Large intestine (tissue), 3 donors: ENCODE measurements around the gene SNX21. TPM values are rescaled to one million over a fixed set of nuclear protein-coding genes. Genes with fewer than 3 reads are reported as not detected.

ENCODE experiments used
- DNase-seq, 2 donors: peaks; one replicate each; pipeline versions ENCODE4 v3.0.0 to v3.0.0-alpha.2; 2013
- H3K27ac ChIP-seq: one replicate; pipeline ENCODE4 v1.5.1; 2013; ENCODE audit warnings: low read length
- H3K27me3 ChIP-seq: 2 replicates; pipeline ENCODE4 v1.6.1; 2013; ENCODE audit warnings: low read length; ENCODE audit not compliant: control insufficient read depth, insufficient read depth
- H3K36me3 ChIP-seq: 2 replicates; pipeline ENCODE4 v1.6.1; 2013; ENCODE audit warnings: low read length; ENCODE audit not compliant: control insufficient read depth, insufficient read depth
- H3K4me1 ChIP-seq: one replicate; pipeline ENCODE4 v1.6.1; 2013; ENCODE audit warnings: low read length; ENCODE audit not compliant: control insufficient read depth, insufficient read depth
- H3K4me3 ChIP-seq: one replicate; pipeline ENCODE4 v1.5.1; 2013; ENCODE audit warnings: low read length
- H3K9me3 ChIP-seq: one replicate; pipeline ENCODE4 v1.6.1; 2013; ENCODE audit warnings: mild to moderate bottlenecking, low read depth, low read length, moderate library complexity; ENCODE audit not compliant: control insufficient read depth
- WGBS: methylation state at CpG from one replicate; pipeline ENCODE4 v1.1.5; 2013; ENCODE audit warnings: low lambda C conversion rate; ENCODE audit not compliant: insufficient coverage; 5-methylcytosine and 5-hydroxymethylcytosine counted together
- polyA plus RNA-seq: library from polyadenylated mRNA; unstranded; fragments of 120-200 nt; gene quantifications from one replicate; pipeline ENCODE4 v1.2.1, GENCODE V29; 2013

Gene SNX21
- polyA plus RNA-seq, 1 donor: 11.1 TPM

DNA sequence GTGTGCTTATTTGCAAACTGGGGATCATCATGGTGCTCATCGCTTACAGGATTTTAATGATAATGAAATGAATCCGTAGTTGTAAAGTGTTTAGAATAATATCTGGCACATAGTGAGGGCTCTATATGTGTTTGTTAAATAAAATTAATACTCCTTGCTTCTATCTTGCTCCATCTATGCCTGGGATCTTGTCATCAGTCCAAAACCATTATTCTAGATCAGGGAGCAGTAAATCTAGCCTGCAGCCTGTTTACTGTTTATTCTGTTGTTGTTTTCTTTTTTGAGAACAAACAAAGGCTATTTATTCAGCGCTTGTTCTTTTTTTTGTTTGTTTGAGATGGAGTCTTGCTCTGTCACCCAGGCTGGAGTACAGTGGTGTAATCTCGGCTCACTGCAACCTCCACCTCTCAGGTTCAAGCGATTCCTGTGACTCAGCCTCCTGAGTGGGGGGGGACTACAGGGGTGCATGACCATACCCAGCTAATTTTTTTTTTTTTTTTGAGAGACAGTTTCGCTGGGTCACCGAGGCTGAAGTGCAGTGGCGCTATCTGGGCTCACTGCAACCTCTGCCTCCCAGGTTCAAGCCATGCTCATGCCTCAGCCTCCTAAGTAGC is 15.5 kb downstream of the SNX21 start:
- Histone ChIP-seq H3K27me3 (no peaks in the 10 kb centered on the region), H3K27ac (no peak overlapping the region), H3K4me3 (no peak overlapping the region), H3K4me1 (peaks cover 8% of the 10 kb centered on the region), H3K9me3 (no peaks in the 10 kb centered on the region), H3K36me3 (peaks cover 48% of the 10 kb centered on the region)
- no peak for DNase-seq
- 100% methylated on average over 1 of the region's 8 CpGs for WGBS

DNA sequence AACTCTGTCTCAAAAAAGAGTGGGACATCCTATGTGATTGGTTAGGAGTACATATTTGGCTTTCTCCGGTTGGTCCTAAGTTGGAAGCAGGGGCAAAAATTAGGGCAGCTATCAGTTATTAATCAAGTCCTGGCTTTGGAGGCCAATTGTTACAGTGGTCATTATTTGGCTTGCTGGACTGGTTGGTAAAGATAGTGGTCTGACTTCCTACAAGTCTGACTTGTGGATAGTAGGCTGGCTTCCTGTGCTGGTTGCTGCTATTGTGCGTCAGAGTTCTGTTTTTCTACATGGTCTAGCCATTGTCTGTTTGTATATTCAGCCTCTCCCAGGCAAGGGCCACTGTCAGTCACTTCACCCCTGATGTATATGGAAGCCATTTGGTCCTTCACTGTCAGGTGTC is 16.6 kb downstream of the SNX21 start:
- Histone ChIP-seq H3K36me3 (peaks cover 44% of the 10 kb centered on the region), H3K4me1 (peaks cover 11% of the 10 kb centered on the region), H3K9me3 (no peaks in the 10 kb centered on the region), H3K27me3 (no peaks in the 10 kb centered on the region), H3K27ac (peak overlapping the region; percentile 19), H3K4me3 (no peak overlapping the region)
- DNase-seq: no peak
- no CpG with 5 or more reads among the region's 2 CpGs for WGBS

DNA sequence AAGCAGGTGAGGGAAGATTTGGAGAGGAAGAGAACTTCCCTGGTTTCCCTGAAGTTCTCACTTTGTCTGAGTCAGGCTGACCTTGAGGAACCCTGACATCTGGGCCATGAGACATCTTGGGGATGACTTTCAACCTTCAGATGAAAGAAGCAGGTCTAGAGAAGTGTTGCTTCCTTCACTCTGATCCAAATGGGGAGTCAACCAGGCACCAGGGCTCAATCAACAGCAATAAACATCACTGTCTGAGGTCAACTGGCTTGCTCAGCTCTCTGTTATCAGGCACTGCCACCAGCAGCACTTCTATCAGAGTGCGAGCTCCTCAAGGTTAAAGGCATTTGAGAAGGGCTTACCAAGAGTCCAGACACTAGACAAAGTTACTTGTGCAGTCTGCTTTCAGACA is 17.3 kb downstream of the SNX21 start:
- Histone ChIP-seq H3K27ac (peak overlapping the region; percentile 53), H3K9me3 (no peaks in the 10 kb centered on the region), H3K4me1 (peaks cover 13% of the 10 kb centered on the region), H3K36me3 (peaks cover 39% of the 10 kb centered on the region), H3K4me3 (no peak overlapping the region), H3K27me3 (no peaks in the 10 kb centered on the region)
- WGBS: no CpG with 5 or more reads among the region's 1 CpG
- DNase-seq: peak; percentile 59 to 73

- peaks cover 19% of the 10 kb centered on the region for H3K4me1 ChIP-seq
- H3K4me3 ChIP-seq: no peak overlapping the region
- no peaks in the 10 kb centered on the region for H3K27me3 ChIP-seq
- no peak for DNase-seq
- H3K27ac ChIP-seq: peak overlapping the region; percentile 53
- H3K36me3 ChIP-seq: peaks cover 34% of the 10 kb centered on the region
- no peaks in the 10 kb centered on the region for H3K9me3 ChIP-seq
Observed at GRCh38 chr20:45851501-45851900, 17.9 kb downstream of the SNX21 start.

DNA sequence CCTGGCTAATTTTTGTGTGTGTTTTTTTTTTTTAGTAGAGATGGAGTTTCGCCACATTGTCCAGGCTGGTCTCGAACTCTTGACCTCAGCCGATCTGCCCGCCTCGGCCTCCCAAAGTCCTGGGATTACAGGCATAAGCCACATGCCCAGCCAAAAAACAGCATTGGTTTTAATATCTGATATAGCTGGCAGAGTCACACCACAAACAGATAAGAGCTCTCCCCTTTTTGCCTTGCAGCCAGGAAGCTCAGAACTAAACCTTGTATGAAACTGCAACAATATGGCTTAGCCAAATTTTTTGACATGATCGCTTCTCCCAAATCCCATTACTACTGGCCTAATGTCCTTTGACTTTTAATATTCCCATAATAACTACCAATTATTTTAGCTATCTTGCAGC is 18.7 kb downstream of the SNX21 start:
- no peak overlapping the region for H3K4me3 ChIP-seq
- 100% methylated on average over 1 of the region's 6 CpGs for WGBS
- H3K9me3 ChIP-seq: no peaks in the 10 kb centered on the region

DNA sequence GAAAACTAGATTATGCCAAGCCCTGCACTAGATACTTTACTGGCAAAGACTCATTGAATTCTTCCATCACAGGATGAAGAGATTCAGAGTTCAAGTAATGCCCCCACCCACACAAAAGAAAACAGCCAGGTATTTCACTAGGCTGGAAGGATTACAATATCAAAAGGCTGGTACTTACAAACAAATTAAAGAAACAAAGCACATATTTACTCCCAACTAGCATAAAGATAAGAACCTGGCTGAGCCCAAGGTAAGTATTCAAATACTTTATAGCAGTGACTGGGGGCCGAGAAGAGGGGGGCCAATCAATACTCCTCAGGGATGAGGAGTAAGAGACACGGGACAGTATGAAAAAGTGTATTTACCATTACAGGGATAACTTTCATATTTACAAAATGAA is 19.9 kb downstream of the SNX21 start:
- Histone ChIP-seq H3K4me1 (peaks cover 25% of the 10 kb centered on the region), H3K27me3 (no peaks in the 10 kb centered on the region), H3K4me3 (no peak overlapping the region), H3K27ac (no peak overlapping the region), H3K36me3 (peaks cover 17% of the 10 kb centered on the region), H3K9me3 (no peaks in the 10 kb centered on the region)
- DNase-seq: no peak
- no CpG with 5 or more reads among the region's 2 CpGs for WGBS

More for the DNA sequence above, 18.7 kb downstream of the SNX21 start:
- no peak overlapping the region for H3K27ac ChIP-seq
- DNase-seq: no peak
- H3K4me1 ChIP-seq: peaks cover 19% of the 10 kb centered on the region
- H3K27me3 ChIP-seq: no peaks in the 10 kb centered on the region
- peaks cover 26% of the 10 kb centered on the region for H3K36me3 ChIP-seq

DNA sequence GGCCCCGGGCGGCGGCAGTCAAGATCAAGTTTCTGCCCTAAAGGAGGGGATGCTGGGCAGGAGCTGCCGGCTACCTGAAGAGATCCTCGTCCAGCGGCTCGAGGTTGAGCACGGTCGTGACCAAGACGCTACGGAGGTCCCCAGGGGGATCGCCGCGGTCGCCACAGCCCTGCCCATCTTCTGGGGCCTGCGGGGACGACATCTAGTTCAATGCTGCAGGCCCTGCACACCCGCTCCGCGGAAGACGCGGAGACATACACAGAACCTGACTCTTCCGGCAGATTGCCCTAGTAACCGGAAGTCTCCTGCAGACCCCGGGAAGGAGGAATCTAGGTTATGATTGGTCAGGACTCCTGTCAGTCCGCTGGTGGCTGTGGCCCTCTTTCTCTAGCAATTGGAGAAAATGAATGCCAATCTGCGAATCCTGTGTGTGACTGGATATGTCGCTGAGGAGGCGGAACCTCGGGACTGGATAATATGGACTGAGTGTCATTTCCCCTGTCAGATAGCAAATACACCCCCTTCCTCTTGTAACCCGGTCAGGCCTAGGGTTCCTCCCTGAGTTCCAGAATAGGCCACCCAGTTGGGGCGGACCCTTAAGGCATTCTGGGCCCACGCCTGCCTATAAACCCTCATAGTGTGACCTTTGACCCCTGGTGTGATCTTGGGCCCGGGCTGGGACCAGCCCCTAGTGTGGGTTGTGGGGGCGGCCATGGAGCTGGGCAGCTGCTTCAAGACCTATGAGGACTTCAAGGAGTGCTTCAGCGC is 23.7 kb downstream of the SNX21 start, which contains the start of the genes ACOT8 and ZSWIM3:
Gene ACOT8 (minus strand): TSS at position 279 of the 768 bp plus-strand sequence. CDS start 77 bp downstream, at position 202.
Gene ZSWIM3 (plus strand): TSS at position 501 of the 768 bp plus-strand sequence. CDS start 212 bp downstream, at position 713.
- Histone ChIP-seq H3K36me3 (peaks cover 15% of the 10 kb centered on the region), H3K9me3 (no peaks in the 10 kb centered on the region), H3K27ac (peak within 1 kb of the TSS; percentile 83), H3K27me3 (no peaks in the 10 kb centered on the region), H3K4me3 (peak within 1 kb of the TSS; percentile 78), H3K4me1 (peaks cover 28% of the 10 kb centered on the region)
- peak; percentile 99 to 100 for DNase-seq
- whole genome bisulfite sequencing: no CpG with 5 or more reads among the region's 36 CpGs

GRCh38 chr20:45857882-45858216 is 24.2 kb downstream of the SNX21 start:
- no peak for DNase-seq
- peak overlapping the region; percentile 78 for H3K4me3 ChIP-seq
- H3K9me3 ChIP-seq: no peaks in the 10 kb centered on the region
- no peaks in the 10 kb centered on the region for H3K27me3 ChIP-seq
- H3K36me3 ChIP-seq: peaks cover 15% of the 10 kb centered on the region
- H3K27ac ChIP-seq: peak overlapping the region; percentile 83
- peaks cover 28% of the 10 kb centered on the region for H3K4me1 ChIP-seq
- whole genome bisulfite sequencing: no CpG with 5 or more reads among the region's 13 CpGs

DNA sequence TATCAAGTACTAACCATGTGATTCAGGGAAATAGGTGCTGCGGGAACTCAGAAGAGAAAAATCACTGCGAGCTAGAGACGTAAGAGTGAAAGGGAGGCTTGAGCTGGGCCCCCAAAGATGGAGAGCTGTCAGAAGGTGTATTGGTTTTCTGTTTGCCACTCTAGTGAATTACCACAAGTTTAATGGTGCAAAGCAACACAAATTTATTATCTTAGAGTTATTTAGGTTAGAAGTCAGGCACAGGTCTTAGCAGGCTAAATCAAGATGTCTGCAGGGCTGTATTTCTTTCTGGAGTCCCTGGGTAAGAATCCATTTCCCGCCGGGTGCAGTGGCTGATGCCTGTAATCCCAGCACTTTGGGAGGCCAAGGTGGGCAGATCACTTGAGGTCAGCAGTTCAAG is 26.3 kb downstream of the SNX21 start:
- Histone ChIP-seq H3K27ac (no peak overlapping the region), H3K9me3 (no peaks in the 10 kb centered on the region), H3K27me3 (no peaks in the 10 kb centered on the region), H3K4me3 (no peak overlapping the region), H3K4me1 (peaks cover 38% of the 10 kb centered on the region), H3K36me3 (peaks cover 3% of the 10 kb centered on the region)
- no CpG with 5 or more reads among the region's 5 CpGs for WGBS
- DNase-seq: no peak

GRCh38 chr20:45860560-45861220 is 27.1 kb downstream of the SNX21 start:
- no CpG with 5 or more reads among the region's 7 CpGs for WGBS
- no peak overlapping the region for H3K27ac ChIP-seq
- no peaks in the 10 kb centered on the region for H3K36me3 ChIP-seq
- peaks cover 37% of the 10 kb centered on the region for H3K4me1 ChIP-seq
- DNase-seq: no peak
- no peaks in the 10 kb centered on the region for H3K9me3 ChIP-seq
- no peak overlapping the region for H3K4me3 ChIP-seq
- H3K27me3 ChIP-seq: no peaks in the 10 kb centered on the region
